Vagina (tissue), 2 donors: ENCODE data around the gene UNC93B1.

Source experiments
- POLR2AphosphoS5 ChIP-seq, 2 donors: sonication (generic); formaldehyde crosslinking; IDR thresholded peaks; one replicate each; pipeline ENCODE4 v1.9.0; 2017; ENCODE audit warnings: antibody characterized with exemption in 2 of 2, mild to moderate bottlenecking in 2 of 2, low read depth in 1 of 2; ENCODE audit not compliant: insufficient read depth in 1 of 2
- TF ChIP-seq, protein P1 (sequence below), 3 experiments: fragments of 450-650 bp in 2 of 3; fragments of 200-600 bp in 1 of 3; sonication (generic) in 1 of 3; IDR thresholded peaks; one replicate each; pipeline ENCODE4 v1.5.1; 2017 to 2019; ENCODE audit warnings: antibody characterized with exemption in 3 of 3, mild to moderate bottlenecking in 2 of 3, moderate library complexity in 2 of 3

DNA sequence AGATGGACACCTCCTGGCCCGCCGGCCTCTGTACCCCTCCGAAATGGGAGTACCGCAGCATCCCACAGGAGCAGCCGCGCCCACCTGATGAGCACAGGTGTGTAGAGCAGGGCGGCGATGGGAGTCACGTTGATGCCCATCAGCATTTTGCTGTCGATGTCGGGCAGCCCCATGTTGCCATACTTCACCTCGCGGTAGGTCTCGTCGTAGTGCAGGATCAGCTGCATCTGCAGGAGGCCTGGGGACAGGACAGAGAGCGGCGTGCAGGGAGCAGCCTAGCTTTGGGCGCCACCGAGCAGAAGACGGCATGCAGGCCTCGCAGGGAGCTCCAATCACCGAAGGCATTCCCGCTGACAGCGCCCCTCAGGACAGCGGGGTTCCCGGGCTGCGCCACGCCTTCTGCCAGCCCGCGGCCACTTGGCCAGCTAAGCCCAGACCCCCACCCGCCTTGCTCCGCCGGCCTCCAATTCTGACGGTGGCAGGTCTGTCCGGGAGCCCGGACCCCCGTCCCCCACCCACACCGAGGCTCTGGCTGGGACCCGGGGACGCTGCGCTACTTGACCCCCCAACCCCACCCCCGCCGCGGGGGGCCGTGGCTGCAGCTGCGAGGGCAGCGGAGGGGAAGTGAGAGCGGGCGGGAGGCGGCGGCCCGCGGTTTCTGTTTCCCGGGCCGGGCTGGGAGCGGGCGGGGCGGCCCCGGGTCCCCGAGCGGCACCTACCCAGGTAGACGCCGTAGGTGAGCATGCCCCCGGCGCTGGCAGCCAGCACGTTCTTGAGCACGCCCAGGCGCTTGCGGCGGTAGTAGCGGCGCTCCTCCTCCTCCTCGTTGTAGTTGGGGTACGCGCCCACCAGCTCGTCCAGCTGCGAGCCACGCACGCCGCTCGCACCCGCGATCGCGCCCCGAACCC lies 705 bp downstream of the UNC93B1 start:
- TF ChIP-seq, protein P1, sequence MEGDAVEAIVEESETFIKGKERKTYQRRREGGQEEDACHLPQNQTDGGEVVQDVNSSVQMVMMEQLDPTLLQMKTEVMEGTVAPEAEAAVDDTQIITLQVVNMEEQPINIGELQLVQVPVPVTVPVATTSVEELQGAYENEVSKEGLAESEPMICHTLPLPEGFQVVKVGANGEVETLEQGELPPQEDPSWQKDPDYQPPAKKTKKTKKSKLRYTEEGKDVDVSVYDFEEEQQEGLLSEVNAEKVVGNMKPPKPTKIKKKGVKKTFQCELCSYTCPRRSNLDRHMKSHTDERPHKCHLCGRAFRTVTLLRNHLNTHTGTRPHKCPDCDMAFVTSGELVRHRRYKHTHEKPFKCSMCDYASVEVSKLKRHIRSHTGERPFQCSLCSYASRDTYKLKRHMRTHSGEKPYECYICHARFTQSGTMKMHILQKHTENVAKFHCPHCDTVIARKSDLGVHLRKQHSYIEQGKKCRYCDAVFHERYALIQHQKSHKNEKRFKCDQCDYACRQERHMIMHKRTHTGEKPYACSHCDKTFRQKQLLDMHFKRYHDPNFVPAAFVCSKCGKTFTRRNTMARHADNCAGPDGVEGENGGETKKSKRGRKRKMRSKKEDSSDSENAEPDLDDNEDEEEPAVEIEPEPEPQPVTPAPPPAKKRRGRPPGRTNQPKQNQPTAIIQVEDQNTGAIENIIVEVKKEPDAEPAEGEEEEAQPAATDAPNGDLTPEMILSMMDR (IDR thresholded peaks at IDR 0.05), result no peak
- no peak for TF ChIP-seq POLR2AphosphoS5 (IDR thresholded peaks at IDR 0.05; ENCODE audit: insufficient read depth in 1 of 2, low read depth in 1 of 2)
